Gastroesophageal sphincter (tissue), 3 donors: ENCODE results near the gene MUC20.

Experiments
- POLR2A ChIP-seq, 2 donors: fragments of 450-650 bp; IDR thresholded peaks; one replicate each; pipeline ENCODE4 v1.6.1; 2017; ENCODE audit warnings: antibody characterized with exemption in 2 of 2, mild to moderate bottlenecking in 2 of 2, moderate library complexity in 1 of 2
- POLR2AphosphoS5 ChIP-seq: sonication (generic); formaldehyde crosslinking; IDR thresholded peaks from one replicate; pipeline ENCODE4 v1.6.1; 2017; ENCODE audit warnings: antibody characterized with exemption
- TF ChIP-seq, protein P1 (sequence below), 4 experiments: fragments of 200-600 bp in 2 of 4; fragments of 450-650 bp in 2 of 4; sonication (generic) in 1 of 4; IDR thresholded peaks; one replicate each; pipeline ENCODE4 v1.5.1; 2017 to 2019; ENCODE audit warnings: antibody characterized with exemption in 4 of 4, mild to moderate bottlenecking in 2 of 4, moderate library complexity in 2 of 4

DNA sequence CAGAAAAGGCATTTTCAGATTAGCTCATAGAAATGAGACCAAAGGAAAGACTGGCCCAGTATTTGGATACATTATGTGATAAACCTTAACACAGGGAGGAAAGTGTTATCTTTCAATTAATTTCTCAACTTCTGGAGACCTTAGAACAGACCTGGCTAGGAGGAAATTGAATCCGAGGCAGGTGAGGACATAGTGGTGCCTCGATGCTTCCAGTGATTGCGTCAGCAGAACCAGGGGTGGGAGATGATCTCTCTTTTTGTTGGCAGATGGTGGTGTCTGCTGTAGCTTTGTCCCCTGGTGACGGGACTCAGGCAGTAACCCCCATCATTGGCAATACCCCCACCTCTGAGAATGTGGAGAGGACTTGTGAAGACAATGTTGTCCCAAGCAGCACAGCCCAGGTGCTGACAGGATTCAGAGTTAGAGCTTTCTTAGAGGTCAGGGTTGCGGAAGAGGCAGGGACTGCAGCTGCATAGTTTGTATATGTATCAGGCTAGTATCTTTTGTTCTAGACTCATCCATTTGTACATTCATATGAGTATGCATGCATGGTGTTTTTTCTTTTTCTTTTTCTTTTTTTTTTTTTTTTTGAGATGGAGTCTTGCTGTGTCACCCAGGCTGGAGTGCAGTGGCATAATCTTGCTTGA lies 27.9 kb upstream of the MUC20 start:
- TF ChIP-seq, protein P1, sequence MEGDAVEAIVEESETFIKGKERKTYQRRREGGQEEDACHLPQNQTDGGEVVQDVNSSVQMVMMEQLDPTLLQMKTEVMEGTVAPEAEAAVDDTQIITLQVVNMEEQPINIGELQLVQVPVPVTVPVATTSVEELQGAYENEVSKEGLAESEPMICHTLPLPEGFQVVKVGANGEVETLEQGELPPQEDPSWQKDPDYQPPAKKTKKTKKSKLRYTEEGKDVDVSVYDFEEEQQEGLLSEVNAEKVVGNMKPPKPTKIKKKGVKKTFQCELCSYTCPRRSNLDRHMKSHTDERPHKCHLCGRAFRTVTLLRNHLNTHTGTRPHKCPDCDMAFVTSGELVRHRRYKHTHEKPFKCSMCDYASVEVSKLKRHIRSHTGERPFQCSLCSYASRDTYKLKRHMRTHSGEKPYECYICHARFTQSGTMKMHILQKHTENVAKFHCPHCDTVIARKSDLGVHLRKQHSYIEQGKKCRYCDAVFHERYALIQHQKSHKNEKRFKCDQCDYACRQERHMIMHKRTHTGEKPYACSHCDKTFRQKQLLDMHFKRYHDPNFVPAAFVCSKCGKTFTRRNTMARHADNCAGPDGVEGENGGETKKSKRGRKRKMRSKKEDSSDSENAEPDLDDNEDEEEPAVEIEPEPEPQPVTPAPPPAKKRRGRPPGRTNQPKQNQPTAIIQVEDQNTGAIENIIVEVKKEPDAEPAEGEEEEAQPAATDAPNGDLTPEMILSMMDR (IDR thresholded peaks at IDR 0.05), result no peak
- TF ChIP-seq POLR2AphosphoS5 (no peak), POLR2A (IDR thresholded peaks at IDR 0.05) (no peak)
